ENCODE results near the gene POMT2.
A peak's percentile ranks its signal among the peaks of the same experiment; 100 is the strongest.

Gene POMT2, protein sequence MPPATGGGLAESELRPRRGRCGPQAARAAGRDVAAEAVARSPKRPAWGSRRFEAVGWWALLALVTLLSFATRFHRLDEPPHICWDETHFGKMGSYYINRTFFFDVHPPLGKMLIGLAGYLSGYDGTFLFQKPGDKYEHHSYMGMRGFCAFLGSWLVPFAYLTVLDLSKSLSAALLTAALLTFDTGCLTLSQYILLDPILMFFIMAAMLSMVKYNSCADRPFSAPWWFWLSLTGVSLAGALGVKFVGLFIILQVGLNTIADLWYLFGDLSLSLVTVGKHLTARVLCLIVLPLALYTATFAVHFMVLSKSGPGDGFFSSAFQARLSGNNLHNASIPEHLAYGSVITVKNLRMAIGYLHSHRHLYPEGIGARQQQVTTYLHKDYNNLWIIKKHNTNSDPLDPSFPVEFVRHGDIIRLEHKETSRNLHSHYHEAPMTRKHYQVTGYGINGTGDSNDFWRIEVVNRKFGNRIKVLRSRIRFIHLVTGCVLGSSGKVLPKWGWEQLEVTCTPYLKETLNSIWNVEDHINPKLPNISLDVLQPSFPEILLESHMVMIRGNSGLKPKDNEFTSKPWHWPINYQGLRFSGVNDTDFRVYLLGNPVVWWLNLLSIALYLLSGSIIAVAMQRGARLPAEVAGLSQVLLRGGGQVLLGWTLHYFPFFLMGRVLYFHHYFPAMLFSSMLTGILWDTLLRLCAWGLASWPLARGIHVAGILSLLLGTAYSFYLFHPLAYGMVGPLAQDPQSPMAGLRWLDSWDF

DNA sequence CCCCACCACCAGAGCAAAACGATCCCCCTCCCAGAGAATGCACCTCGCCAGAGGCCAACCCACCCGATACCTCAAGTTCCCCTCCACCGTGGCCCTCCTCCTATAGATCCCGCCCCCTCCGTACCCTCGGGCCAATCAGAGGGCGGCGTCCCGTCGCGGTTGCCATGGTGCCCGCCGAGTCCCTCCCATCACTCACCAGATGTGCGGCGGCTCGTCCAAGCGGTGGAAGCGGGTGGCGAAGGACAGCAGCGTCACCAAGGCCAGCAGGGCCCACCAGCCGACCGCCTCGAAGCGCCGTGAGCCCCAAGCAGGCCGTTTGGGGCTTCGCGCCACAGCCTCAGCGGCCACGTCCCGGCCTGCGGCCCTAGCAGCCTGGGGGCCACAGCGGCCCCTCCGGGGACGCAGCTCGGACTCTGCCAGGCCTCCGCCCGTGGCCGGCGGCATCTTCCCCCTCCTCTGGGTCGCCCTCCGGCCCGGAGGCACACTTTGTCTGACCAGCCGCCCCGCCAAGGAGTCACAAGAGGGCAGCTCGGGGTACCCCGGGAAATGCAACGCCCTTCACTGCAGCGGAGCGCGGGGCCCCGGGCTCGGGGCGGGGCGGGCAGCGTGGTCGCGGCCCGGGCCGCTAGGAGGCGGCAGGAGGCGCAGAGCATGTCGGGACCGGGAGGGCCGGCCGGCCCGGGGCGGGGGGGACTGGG is at the start of gene POMT2:
TSS of gene POMT2 (minus strand) at position 646 of the 698 bp plus-strand sequence. CDS start at position 444, 202 bp downstream.
- no peak for DNase-seq (ENCODE audit: low read depth, low spot score)
- TF ChIP-seq, protein P1, sequence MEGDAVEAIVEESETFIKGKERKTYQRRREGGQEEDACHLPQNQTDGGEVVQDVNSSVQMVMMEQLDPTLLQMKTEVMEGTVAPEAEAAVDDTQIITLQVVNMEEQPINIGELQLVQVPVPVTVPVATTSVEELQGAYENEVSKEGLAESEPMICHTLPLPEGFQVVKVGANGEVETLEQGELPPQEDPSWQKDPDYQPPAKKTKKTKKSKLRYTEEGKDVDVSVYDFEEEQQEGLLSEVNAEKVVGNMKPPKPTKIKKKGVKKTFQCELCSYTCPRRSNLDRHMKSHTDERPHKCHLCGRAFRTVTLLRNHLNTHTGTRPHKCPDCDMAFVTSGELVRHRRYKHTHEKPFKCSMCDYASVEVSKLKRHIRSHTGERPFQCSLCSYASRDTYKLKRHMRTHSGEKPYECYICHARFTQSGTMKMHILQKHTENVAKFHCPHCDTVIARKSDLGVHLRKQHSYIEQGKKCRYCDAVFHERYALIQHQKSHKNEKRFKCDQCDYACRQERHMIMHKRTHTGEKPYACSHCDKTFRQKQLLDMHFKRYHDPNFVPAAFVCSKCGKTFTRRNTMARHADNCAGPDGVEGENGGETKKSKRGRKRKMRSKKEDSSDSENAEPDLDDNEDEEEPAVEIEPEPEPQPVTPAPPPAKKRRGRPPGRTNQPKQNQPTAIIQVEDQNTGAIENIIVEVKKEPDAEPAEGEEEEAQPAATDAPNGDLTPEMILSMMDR (IDR thresholded peaks at IDR 0.05; ENCODE audit: insufficient read depth, low read length, missing control alignments) = peak; percentile 58
- CTCF ChIA-PET = interaction anchor here (1.1 to 3.9 kb wide), 4 partner anchors 10 to 18 kb away, joined by 6 to 48 read pairs (median 12); no protein-coding TSS in a partner anchor
- H3K4me3 ChIP-seq (ENCODE audit: low read depth, low read length) = peak within 1 kb of the TSS; percentile 87
- POLR2A ChIA-PET = interaction anchor here (0.8 to 2.0 kb wide), 4 partner anchors 14 to 137 kb away, joined by 6 to 9 read pairs (median 7); partner anchors contain the start of genes AHSA1, SAMD15, TMED8 and VIPAS39

DNA sequence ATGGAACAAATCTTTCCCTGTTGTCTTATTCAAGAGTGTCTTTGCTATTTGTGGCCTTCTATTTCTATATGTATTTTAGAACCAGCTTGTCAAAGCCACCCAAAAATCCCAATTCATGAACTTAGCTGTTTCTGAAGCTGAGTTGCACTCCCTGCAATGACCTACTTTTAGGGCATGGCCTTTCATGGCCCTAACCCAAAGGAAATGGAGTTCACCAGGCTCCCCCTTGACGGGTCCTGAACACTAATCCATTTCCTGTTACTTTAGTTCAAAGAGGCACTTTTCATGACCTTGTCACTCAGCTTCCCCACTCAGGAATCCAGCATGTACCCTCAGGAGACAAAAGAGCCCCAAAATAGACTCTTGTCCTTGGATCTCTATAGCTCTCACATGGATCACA is 48.6 kb upstream of the POMT2 start:
- CTCF ChIA-PET = interaction anchor here (0.9 kb wide), 1 partner anchor 31 kb away, joined by 3 read pairs; no protein-coding TSS in a partner anchor
- TF ChIP-seq, protein P1 (IDR thresholded peaks at IDR 0.05; ENCODE audit: insufficient read depth, low read length, missing control alignments) = no peak
- H3K4me3 ChIP-seq (ENCODE audit: low read depth, low read length) = no peak overlapping the region
- POLR2A ChIA-PET = no interaction called here
- no peak for DNase-seq (ENCODE audit: low read depth, low spot score)

GRCh38 chr14:77364146-77364545 is 43.5 kb upstream of the POMT2 start:
- POLR2A ChIA-PET = no interaction called here
- TF ChIP-seq, protein P1 (IDR thresholded peaks at IDR 0.05; ENCODE audit: insufficient read depth, low read length, missing control alignments) = no peak
- H3K4me3 ChIP-seq (ENCODE audit: low read depth, low read length) = no peak overlapping the region
- CTCF ChIA-PET = no interaction called here
- DNase-seq (ENCODE audit: low read depth, low spot score) = no peak

- DNase-seq (ENCODE audit: low read depth, low spot score) = no peak
- ChIA-PET CTCF (no interaction called here), POLR2A (no interaction called here)
- TF ChIP-seq, protein P1 (IDR thresholded peaks at IDR 0.05; ENCODE audit: insufficient read depth, low read length, missing control alignments) = no peak
- no peak overlapping the region for H3K4me3 ChIP-seq (ENCODE audit: low read depth, low read length)
Measured at GRCh38 chr14:77359626-77360025, 38.9 kb upstream of the POMT2 start.

DNA sequence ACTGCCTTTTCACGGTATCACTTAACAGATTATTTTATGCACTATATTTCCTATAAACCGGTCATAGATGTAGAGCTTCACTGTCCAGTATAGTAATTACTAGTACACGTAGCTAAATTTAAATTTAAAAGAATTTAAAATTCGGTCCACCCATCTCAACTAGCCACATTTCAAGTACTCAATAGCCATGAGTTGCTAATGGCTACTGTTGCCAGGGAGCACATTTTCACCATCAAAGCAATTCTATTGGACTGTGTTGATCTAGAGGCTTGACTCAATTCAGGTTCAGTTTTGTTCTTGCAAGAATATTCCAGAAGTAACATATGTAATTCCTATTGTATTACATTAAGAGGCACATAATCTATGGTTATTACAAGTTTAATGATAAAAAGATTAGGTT is 36.2 kb upstream of the POMT2 start:
- no peak overlapping the region for H3K4me3 ChIP-seq (ENCODE audit: low read depth, low read length)
- POLR2A ChIA-PET = no interaction called here
- TF ChIP-seq, protein P1 (IDR thresholded peaks at IDR 0.05; ENCODE audit: insufficient read depth, low read length, missing control alignments) = no peak
- DNase-seq (ENCODE audit: low read depth, low spot score) = no peak
- CTCF ChIA-PET = interaction anchor here (1.5 kb wide), 1 partner anchor 41 kb away, joined by 3 read pairs; no protein-coding TSS in a partner anchor

All from AG04449 (cell line).